A549 (cell line): ENCODE results near the gene RNF215.

Experiments used
- BHLHE40 ChIP-seq: IDR thresholded peaks from 2 replicates; pipeline ENCODE4 v1.6.1; 2012; ENCODE audit warnings: low read depth, low read length, inconsistent platforms
- CTCF ChIP-seq: fragments of >200 bp; sonication (Bioruptor Twin); formaldehyde crosslinking; IDR thresholded peaks from 3 replicates; pipeline ENCODE4 v1.5.1; 2016
- EP300 ChIP-seq, 2 experiments: fragments of >200 bp; sonication (Bioruptor Twin); formaldehyde crosslinking; IDR thresholded peaks; 2 replicates in 1 of 2; 3 replicates in 1 of 2; pipeline ENCODE4 v1.6.1; 2016 to 2017
- KDM1A ChIP-seq: fragments of 200-600 bp; sonication (generic); IDR thresholded peaks from 2 replicates; pipeline ENCODE4 v1.6.1; 2016; ENCODE audit warnings: low read depth, mild to moderate bottlenecking
- NFE2L2 ChIP-seq: fragments of 150-350 bp; conservative IDR thresholded peaks from 2 replicates; pipeline ENCODE4 v1.6.1; 2014; ENCODE audit warnings: low read length
- POLR2A ChIP-seq: IDR thresholded peaks from 2 replicates; pipeline ENCODE4 v1.6.1; 2012; ENCODE audit warnings: mild to moderate bottlenecking, low read length
- POLR2AphosphoS2 ChIP-seq: conservative IDR thresholded peaks from 2 replicates; pipeline ENCODE4 v1.6.1; 2012; ENCODE audit warnings: low read length, improper control_type of control experiment, inconsistent platforms
- RCOR1 ChIP-seq: fragments of 150-350 bp; IDR thresholded peaks from 2 replicates; pipeline ENCODE4 v1.6.1; 2014; ENCODE audit warnings: antibody characterized with exemption, low read length, low read depth
- REST ChIP-seq: fragments of 200-600 bp; sonication (generic); IDR thresholded peaks from 2 replicates; pipeline ENCODE4 v1.6.1; 2016; ENCODE audit warnings: antibody characterized with exemption, mild to moderate bottlenecking, moderate library complexity
- SMC3 ChIP-seq: fragments of >200 bp; sonication (Bioruptor Twin); formaldehyde crosslinking; IDR thresholded peaks from 3 replicates; pipeline ENCODE4 v1.6.1; 2018; ENCODE audit warnings: inconsistent platforms
- USF2 ChIP-seq: fragments of 450-650 bp; IDR thresholded peaks from 2 replicates; pipeline ENCODE4 v1.6.1; 2014; ENCODE audit warnings: antibody characterized with exemption

GRCh38 chr22:30400159-30400558 lies 12.9 kb upstream of the RNF215 start:
- TF ChIP-seq CTCF (no peak), BHLHE40 (no peak), SMC3 (no peak), USF2 (no peak), REST (no peak), KDM1A (no peak), RCOR1 (no peak), EP300 (IDR thresholded peaks at IDR 0.05) (no peak), POLR2A (no peak), NFE2L2 (no peak), POLR2AphosphoS2 (no peak)
